ENCODE data around the gene HPSE2.

HPSE2 gene

GRCh38 chr10:98667081-98667480, 568.6 kb downstream of the HPSE2 start:
- DNase-seq, result no peak

- DNase-seq, result no peak
These were observed 569.4 kb downstream of the HPSE2 start for GRCh38 chr10:98666276-98666675.

GRCh38 chr10:98664329-98665042, 571.2 kb downstream of the HPSE2 start:
- peak; percentile 63 for DNase-seq

GRCh38 chr10:98659951-98660350, 575.7 kb downstream of the HPSE2 start:
- DNase-seq, result no peak

- no peak for DNase-seq
These were observed 580.2 kb downstream of the HPSE2 start for GRCh38 chr10:98655492-98655891.

GRCh38 chr10:98649170-98649569, 586.5 kb downstream of the HPSE2 start:
- no peak for DNase-seq

- no peak for DNase-seq
These were observed 588.4 kb downstream of the HPSE2 start for GRCh38 chr10:98646998-98647917.

GRCh38 chr10:98644466-98644865, 591.2 kb downstream of the HPSE2 start:
- DNase-seq, result no peak

GRCh38 chr10:98642281-98642680, 593.4 kb downstream of the HPSE2 start:
- DNase-seq, result no peak

GRCh38 chr10:98638920-98639319, 596.7 kb downstream of the HPSE2 start:
- no peak for DNase-seq

GRCh38 chr10:98636921-98637329, 598.7 kb downstream of the HPSE2 start:
- DNase-seq, result no peak

GRCh38 chr10:98632456-98633150, 603.0 kb downstream of the HPSE2 start:
- DNase-seq, result no peak

GRCh38 chr10:98628206-98628605, 607.4 kb downstream of the HPSE2 start:
- no peak for DNase-seq

- no peak for DNase-seq
These were observed 607.9 kb downstream of the HPSE2 start for GRCh38 chr10:98627711-98628110.

- DNase-seq, result no peak
These were observed 610.7 kb downstream of the HPSE2 start for GRCh38 chr10:98624963-98625362.

- DNase-seq, result peak; percentile 69
These were observed 612.5 kb downstream of the HPSE2 start for GRCh38 chr10:98623176-98623575.

- DNase-seq, result no peak
These were observed 614.0 kb downstream of the HPSE2 start for GRCh38 chr10:98621630-98622029.

GRCh38 chr10:98620503-98620902, 615.1 kb downstream of the HPSE2 start:
- no peak for DNase-seq

- peak; percentile 64 for DNase-seq
These were observed 616.2 kb downstream of the HPSE2 start for GRCh38 chr10:98619446-98619845.

- DNase-seq, result no peak
These were observed 617.6 kb downstream of the HPSE2 start for GRCh38 chr10:98617906-98618520.

GRCh38 chr10:98613446-98613845, 622.2 kb downstream of the HPSE2 start:
- no peak for DNase-seq

- DNase-seq, result no peak
These were observed 624.2 kb downstream of the HPSE2 start for GRCh38 chr10:98611436-98611835.

GRCh38 chr10:98610836-98611235, 624.8 kb downstream of the HPSE2 start:
- no peak for DNase-seq
